ENCODE results near the gene LIN9. TPM values are rescaled to one million over a fixed set of nuclear protein-coding genes. Genes with fewer than 3 reads are reported as not detected.

Gene LIN9
- total RNA-seq, 1 donor from 2014 or later: 8.2 TPM

DNA sequence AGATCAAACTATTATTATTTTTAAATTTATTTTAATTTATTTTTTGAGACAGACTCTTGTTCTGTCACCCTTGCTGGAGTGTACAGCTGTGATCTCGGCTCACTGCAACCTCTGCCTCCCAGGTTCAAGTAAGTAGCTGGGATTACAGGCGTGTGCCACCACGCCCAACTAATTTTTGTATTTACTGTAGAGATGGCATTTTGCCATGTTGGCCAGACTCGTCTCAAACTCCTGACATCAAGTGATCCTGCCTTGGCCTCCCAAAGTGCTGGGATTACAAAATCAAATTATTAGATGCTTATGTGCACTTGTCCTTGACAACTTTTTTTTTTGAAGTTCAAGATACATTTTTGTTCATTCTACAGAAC, 15.4 kb downstream of the LIN9 start:
- DNase-seq (ENCODE audit: low spot score, unreplicated experiment): no peak
- Mint-ChIP-seq H3K9me3 (ENCODE audit: low read depth) (no peaks in the 10 kb centered on the region), H3K4me3 (ENCODE audit: low read depth) (no peak overlapping the region), H3K27ac (no peak overlapping the region), H3K36me3 (ENCODE audit: insufficient read depth) (peaks cover 9% of the 10 kb centered on the region), H3K4me1 (ENCODE audit: low read depth) (no peaks in the 10 kb centered on the region), H3K27me3 (no peaks in the 10 kb centered on the region)
- TF ChIP-seq, protein P1, sequence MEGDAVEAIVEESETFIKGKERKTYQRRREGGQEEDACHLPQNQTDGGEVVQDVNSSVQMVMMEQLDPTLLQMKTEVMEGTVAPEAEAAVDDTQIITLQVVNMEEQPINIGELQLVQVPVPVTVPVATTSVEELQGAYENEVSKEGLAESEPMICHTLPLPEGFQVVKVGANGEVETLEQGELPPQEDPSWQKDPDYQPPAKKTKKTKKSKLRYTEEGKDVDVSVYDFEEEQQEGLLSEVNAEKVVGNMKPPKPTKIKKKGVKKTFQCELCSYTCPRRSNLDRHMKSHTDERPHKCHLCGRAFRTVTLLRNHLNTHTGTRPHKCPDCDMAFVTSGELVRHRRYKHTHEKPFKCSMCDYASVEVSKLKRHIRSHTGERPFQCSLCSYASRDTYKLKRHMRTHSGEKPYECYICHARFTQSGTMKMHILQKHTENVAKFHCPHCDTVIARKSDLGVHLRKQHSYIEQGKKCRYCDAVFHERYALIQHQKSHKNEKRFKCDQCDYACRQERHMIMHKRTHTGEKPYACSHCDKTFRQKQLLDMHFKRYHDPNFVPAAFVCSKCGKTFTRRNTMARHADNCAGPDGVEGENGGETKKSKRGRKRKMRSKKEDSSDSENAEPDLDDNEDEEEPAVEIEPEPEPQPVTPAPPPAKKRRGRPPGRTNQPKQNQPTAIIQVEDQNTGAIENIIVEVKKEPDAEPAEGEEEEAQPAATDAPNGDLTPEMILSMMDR (IDR thresholded peaks at IDR 0.05; ENCODE audit: unreplicated experiment): no peak

DNA sequence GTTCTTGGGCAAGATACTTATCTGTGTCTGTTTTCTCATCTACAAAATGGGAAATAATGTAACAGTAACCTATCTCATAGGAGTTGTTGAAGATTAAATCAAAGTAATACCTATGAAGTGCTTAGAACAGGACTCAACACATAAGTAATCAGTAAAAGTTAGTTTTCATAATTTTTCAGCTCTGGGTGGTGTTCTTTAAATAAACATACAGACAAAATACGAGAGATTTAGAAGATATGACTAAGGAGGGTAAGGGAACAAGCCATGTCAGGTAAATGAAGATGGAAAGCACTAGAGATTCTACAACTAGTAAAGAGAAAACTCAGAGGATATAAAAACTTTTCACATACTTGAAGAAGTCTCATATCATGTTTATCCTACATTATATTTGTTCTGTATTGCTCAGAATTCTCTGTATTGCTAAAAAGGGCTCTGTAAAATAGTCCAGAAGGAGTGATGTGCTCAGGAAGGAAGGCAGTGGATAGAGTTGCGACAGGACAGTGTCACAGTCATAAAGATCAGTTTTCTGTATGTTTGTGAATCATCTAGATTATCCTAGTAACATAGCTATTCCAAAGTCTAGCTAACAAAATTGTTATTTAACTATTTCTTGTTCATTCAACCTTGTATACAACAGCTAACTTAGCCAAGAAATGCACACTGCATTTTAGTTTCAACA, 16.0 kb downstream of the LIN9 start:
- H3K4me3 Mint-ChIP-seq (ENCODE audit: low read depth): no peak overlapping the region
- H3K27ac Mint-ChIP-seq: no peak overlapping the region
- H3K9me3 Mint-ChIP-seq (ENCODE audit: low read depth): no peaks in the 10 kb centered on the region
- H3K27me3 Mint-ChIP-seq: no peaks in the 10 kb centered on the region
- H3K36me3 Mint-ChIP-seq (ENCODE audit: insufficient read depth): peaks cover 11% of the 10 kb centered on the region
- no peak for DNase-seq (ENCODE audit: low spot score, unreplicated experiment)
- TF ChIP-seq, protein P1 (IDR thresholded peaks at IDR 0.05; ENCODE audit: unreplicated experiment): no peak
- H3K4me1 Mint-ChIP-seq (ENCODE audit: low read depth): no peaks in the 10 kb centered on the region

DNA sequence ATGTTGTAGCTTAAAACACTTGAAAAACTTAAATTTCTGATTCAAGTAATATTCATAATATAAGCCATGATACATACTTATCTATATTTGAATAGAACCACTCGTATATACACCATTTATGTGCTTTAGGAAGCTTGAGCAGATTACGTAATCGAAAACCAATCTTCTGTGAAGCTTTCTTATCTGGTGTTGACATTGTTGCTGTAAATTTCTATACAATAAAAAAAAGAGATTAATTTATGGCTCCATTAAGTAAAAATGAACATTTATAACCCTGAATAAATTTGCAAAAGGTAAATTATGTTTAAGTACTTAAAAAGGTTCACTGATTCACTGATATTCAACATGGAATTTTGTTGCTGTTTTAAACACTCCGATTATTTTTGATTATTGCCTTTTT, 21.4 kb downstream of the LIN9 start:
- no peak overlapping the region for H3K27ac Mint-ChIP-seq
- H3K4me1 Mint-ChIP-seq (ENCODE audit: low read depth): no peaks in the 10 kb centered on the region
- TF ChIP-seq, protein P1 (IDR thresholded peaks at IDR 0.05; ENCODE audit: unreplicated experiment): no peak
- H3K9me3 Mint-ChIP-seq (ENCODE audit: low read depth): no peaks in the 10 kb centered on the region
- H3K27me3 Mint-ChIP-seq: no peaks in the 10 kb centered on the region
- peaks cover 11% of the 10 kb centered on the region for H3K36me3 Mint-ChIP-seq (ENCODE audit: insufficient read depth)
- no peak overlapping the region for H3K4me3 Mint-ChIP-seq (ENCODE audit: low read depth)
- DNase-seq (ENCODE audit: low spot score, unreplicated experiment): no peak

DNA sequence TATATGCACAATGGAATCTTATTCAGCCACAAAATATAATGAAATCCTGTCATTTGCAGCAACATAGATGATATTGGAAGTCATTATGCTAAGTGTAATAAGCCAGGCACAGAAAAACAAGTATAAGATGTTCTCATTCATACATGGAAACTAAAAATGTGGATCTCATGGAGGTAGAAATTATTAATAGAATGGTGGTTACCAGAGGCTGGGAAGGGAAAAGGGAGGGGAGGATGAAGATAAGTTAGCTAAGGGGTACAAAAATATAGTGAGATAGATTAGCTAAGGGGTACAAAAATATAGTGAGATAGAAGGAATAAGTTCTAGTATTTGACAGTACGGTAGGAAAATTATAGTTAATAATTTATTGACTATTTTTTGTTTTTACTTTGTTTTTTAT, 27.9 kb downstream of the LIN9 start:
- H3K27me3 Mint-ChIP-seq: no peaks in the 10 kb centered on the region
- no peaks in the 10 kb centered on the region for H3K9me3 Mint-ChIP-seq (ENCODE audit: low read depth)
- no peak overlapping the region for H3K4me3 Mint-ChIP-seq (ENCODE audit: low read depth)
- TF ChIP-seq, protein P1 (IDR thresholded peaks at IDR 0.05; ENCODE audit: unreplicated experiment): no peak
- DNase-seq (ENCODE audit: low spot score, unreplicated experiment): no peak
- no peak overlapping the region for H3K27ac Mint-ChIP-seq
- no peaks in the 10 kb centered on the region for H3K4me1 Mint-ChIP-seq (ENCODE audit: low read depth)
- H3K36me3 Mint-ChIP-seq (ENCODE audit: insufficient read depth): peaks cover 9% of the 10 kb centered on the region

DNA sequence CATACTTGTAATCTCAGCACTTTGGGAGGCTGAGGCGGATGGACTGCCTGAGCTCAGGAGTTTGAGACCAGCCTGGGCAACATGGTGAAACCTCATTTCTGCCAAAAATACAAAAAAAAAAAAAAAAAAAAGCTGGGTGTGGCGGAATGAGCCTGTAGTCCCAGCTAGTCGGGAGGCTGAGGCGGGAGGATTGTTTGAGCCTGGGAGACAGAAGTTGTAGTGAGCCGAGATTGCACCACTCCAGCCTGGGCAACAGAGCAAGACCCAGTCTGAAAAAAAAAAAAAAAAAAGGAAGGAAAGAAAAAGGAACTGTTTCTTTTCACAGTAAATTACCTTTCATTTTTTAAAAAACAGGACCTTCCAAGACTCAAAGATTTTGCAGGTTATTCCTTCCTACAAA, 29.5 kb downstream of the LIN9 start:
- no peak overlapping the region for H3K27ac Mint-ChIP-seq
- H3K9me3 Mint-ChIP-seq (ENCODE audit: low read depth): no peaks in the 10 kb centered on the region
- H3K27me3 Mint-ChIP-seq: no peaks in the 10 kb centered on the region
- no peaks in the 10 kb centered on the region for H3K4me1 Mint-ChIP-seq (ENCODE audit: low read depth)
- peaks cover 9% of the 10 kb centered on the region for H3K36me3 Mint-ChIP-seq (ENCODE audit: insufficient read depth)
- TF ChIP-seq, protein P1 (IDR thresholded peaks at IDR 0.05; ENCODE audit: unreplicated experiment): no peak
- H3K4me3 Mint-ChIP-seq (ENCODE audit: low read depth): no peak overlapping the region
- DNase-seq (ENCODE audit: low spot score, unreplicated experiment): no peak

Data from progenitor cell of endocrine pancreas (in vitro differentiated cells).